SK-N-SH (cell line): ENCODE data around the gene F2R. TPM values are rescaled to one million over a fixed set of nuclear protein-coding genes. Genes with fewer than 3 reads are reported as not detected.

Experiments
- CTCF ChIA-PET: fragments of 300-600, 350-600 bp; formaldehyde crosslinking; extraction: SDS; loops from one replicate; lab custom pipeline; 2021; lab: Yijun Ruan, JAX
- POLR2A ChIA-PET: fragments of 350-600 bp; sonication (Branson Sonifier 250); formaldehyde crosslinking; extraction: SDS; loops from one replicate; lab custom pipeline; 2020; ENCODE audit warnings: antibody characterized with exemption, inconsistent platforms; lab: Yijun Ruan, JAX
- DNase-seq: peaks from one replicate; pipeline ENCODE4 v3.0.0; 2012
- H2AFZ ChIP-seq: fragments of 200-600 bp; sonication (generic); 2 replicates; pipeline ENCODE4 v1.8.1; 2016; ENCODE audit warnings: antibody characterized with exemption, mild to moderate bottlenecking, low read depth
- H3F3A ChIP-seq: fragments of 200-600 bp; sonication (generic); replicated peaks from 2 replicates; pipeline ENCODE3; 2016; ENCODE audit warnings: antibody characterized with exemption, mild to moderate bottlenecking; ENCODE audit not compliant: insufficient read depth
- H3K27ac ChIP-seq, 2 experiments: fragments of 200-500 bp in 1 of 2; fragments of 200-600 bp in 1 of 2; sonication (Bioruptor generic) in 1 of 2; sonication (generic), shearing (Covaris generic) in 1 of 2; 2 replicates each; pipeline versions ENCODE4 v1.5.1 to v1.6.1; 2014 to 2016; ENCODE audit warnings: low read depth in 2 of 2, inconsistent platforms in 1 of 2, low read length in 1 of 2, mild to moderate bottlenecking in 1 of 2, mixed read lengths in 1 of 2
- H3K27me3 ChIP-seq: fragments of 200-600 bp; sonication (generic), shearing (Covaris generic); 2 replicates; pipeline ENCODE4 v1.6.1; 2016; ENCODE audit warnings: mixed run types; ENCODE audit not compliant: insufficient read depth
- H3K36me3 ChIP-seq, 2 experiments: fragments of 200-500 bp in 1 of 2; fragments of 200-600 bp in 1 of 2; sonication (Bioruptor generic) in 1 of 2; sonication (generic) in 1 of 2; replicated peaks in 1 of 2; 2 replicates each; pipeline versions ENCODE3 to v1.5.1; 2014 to 2016; ENCODE audit warnings: low read length in 1 of 2, mild to moderate bottlenecking in 1 of 2; ENCODE audit not compliant: insufficient read depth in 2 of 2, control insufficient read depth in 1 of 2
- H3K4me1 ChIP-seq, 2 experiments: fragments of 200-500 bp in 1 of 2; fragments of 200-600 bp in 1 of 2; sonication (Bioruptor generic) in 1 of 2; sonication (generic), shearing (Covaris generic) in 1 of 2; 2 replicates each; pipeline versions ENCODE4 v1.5.1 to v1.6.1; 2014 to 2016; ENCODE audit warnings: low read depth in 1 of 2, low read length in 1 of 2, mixed run types in 1 of 2; ENCODE audit not compliant: insufficient read depth in 2 of 2, control insufficient read depth in 1 of 2
- H3K4me2 ChIP-seq: fragments of 200-600 bp; sonication (generic), shearing (Covaris generic); 2 replicates; pipeline ENCODE4 v1.6.1; 2017; ENCODE audit warnings: mixed run types
- H3K4me3 ChIP-seq, 2 experiments: fragments of 200-500 bp in 1 of 2; fragments of 200-600 bp in 1 of 2; sonication (Bioruptor generic) in 1 of 2; sonication (generic), shearing (Covaris generic) in 1 of 2; 2 replicates each; pipeline versions ENCODE4 v1.5.1 to v1.8.1; 2014 to 2016; ENCODE audit warnings: low read depth in 2 of 2, inconsistent platforms in 1 of 2, low read length in 1 of 2, mild to moderate bottlenecking in 1 of 2, mixed read lengths in 1 of 2, moderate library complexity in 1 of 2
- H3K79me2 ChIP-seq: fragments of 200-600 bp; sonication (generic); 2 replicates; pipeline ENCODE4 v1.8.1; 2017; ENCODE audit warnings: mild to moderate bottlenecking; ENCODE audit not compliant: insufficient read depth
- H3K9ac ChIP-seq: fragments of 200-600 bp; sonication (generic); 2 replicates; pipeline ENCODE4 v1.6.1; 2017; ENCODE audit warnings: mixed run types
- H3K9me2 ChIP-seq: fragments of 200-600 bp; sonication (generic); 2 replicates; pipeline ENCODE4 v1.6.1; 2017; ENCODE audit warnings: mixed run types
- H3K9me3 ChIP-seq: fragments of 200-600 bp; sonication (generic); 2 replicates; pipeline ENCODE4 v1.6.1; 2017; ENCODE audit warnings: mixed run types, mild to moderate bottlenecking, moderate library complexity
- H4K20me1 ChIP-seq: fragments of 200-600 bp; sonication (generic); 2 replicates; pipeline ENCODE4 v1.6.1; 2017; ENCODE audit warnings: mild to moderate bottlenecking, mixed run types; ENCODE audit not compliant: insufficient read depth
- EP300 ChIP-seq, 2 experiments: IDR thresholded peaks; 2 replicates each; pipeline versions ENCODE4 v1.4.0 to v1.6.1; 2012; ENCODE audit warnings: borderline replicate concordance in 1 of 2, low read depth in 1 of 2, low read length in 1 of 2
- EZH2phosphoT487 ChIP-seq: fragments of 200-600 bp; sonication (generic); IDR thresholded peaks from 2 replicates; pipeline ENCODE4 v1.6.1; 2017; ENCODE audit warnings: low read depth, mixed run types, mild to moderate bottlenecking, antibody characterized with exemption, moderate library complexity, borderline replicate concordance
- FOSL2 ChIP-seq: IDR thresholded peaks from 2 replicates; pipeline ENCODE4 v1.4.0; 2012; ENCODE audit warnings: low read depth, mild to moderate bottlenecking, moderate library complexity, borderline replicate concordance
- GATA2 ChIP-seq: sonication (generic); formaldehyde crosslinking; IDR thresholded peaks from 2 replicates; pipeline ENCODE4 v1.5.0; 2020; ENCODE audit warnings: mild to moderate bottlenecking, missing genetic modification reagents
- JUND ChIP-seq: IDR thresholded peaks from 2 replicates; pipeline ENCODE4 v1.4.0; 2012
- MEF2A ChIP-seq: IDR thresholded peaks from 2 replicates; pipeline ENCODE4 v1.4.0; 2012; ENCODE audit warnings: low read depth, borderline replicate concordance
- MXI1 ChIP-seq: IDR thresholded peaks from 2 replicates; pipeline ENCODE4 v1.6.1; 2012; ENCODE audit warnings: mild to moderate bottlenecking, low read depth, low read length, improper control_type of control experiment
- NFIC ChIP-seq: IDR thresholded peaks from 2 replicates; pipeline ENCODE4 v1.4.0; 2012; ENCODE audit warnings: borderline replicate concordance
- NRF1 ChIP-seq: IDR thresholded peaks from 2 replicates; pipeline ENCODE4 v1.6.1; 2012; ENCODE audit warnings: low read depth, mild to moderate bottlenecking, low read length
- PBX3 ChIP-seq: IDR thresholded peaks from 2 replicates; pipeline ENCODE4; 2012
- RAD21 ChIP-seq: IDR thresholded peaks from 2 replicates; pipeline ENCODE4 v1.6.1; 2012; ENCODE audit warnings: mild to moderate bottlenecking, low read length
- REST ChIP-seq: IDR thresholded peaks from 2 replicates; pipeline ENCODE4 v1.6.1; 2012; ENCODE audit warnings: mild to moderate bottlenecking, low read depth, low read length, moderate library complexity
- SIN3A ChIP-seq: IDR thresholded peaks from 2 replicates; pipeline ENCODE4 v1.6.1; 2012; ENCODE audit warnings: low read depth, mild to moderate bottlenecking, low read length, moderate library complexity, borderline replicate concordance
- TCF12 ChIP-seq: IDR thresholded peaks from 2 replicates; pipeline ENCODE4 v1.4.0; 2012
- polyA plus RNA-seq, 3 experiments: library from polyadenylated mRNA; depleted of rRNA; stranded (reverse); fragments of >200 nt; gene quantifications; 2 replicates each; pipeline ENCODE4 v1.2.3, GENCODE V29; 2012
- TF ChIP-seq, protein P1 (sequence below): IDR thresholded peaks from 2 replicates; pipeline ENCODE4 v1.4.0; 2012; ENCODE audit warnings: low read depth, borderline replicate concordance
- TF ChIP-seq, protein P2 (sequence below): fragments of 150-350 bp; IDR thresholded peaks from 2 replicates; pipeline ENCODE4 v1.6.1; 2017; ENCODE audit warnings: antibody characterized with exemption, low read length, low read depth, borderline replicate concordance

F2R gene
- polyA plus RNA-seq, 1 of the 3 experiments (the other 2 are of a cell fraction), result 212 TPM

DNA sequence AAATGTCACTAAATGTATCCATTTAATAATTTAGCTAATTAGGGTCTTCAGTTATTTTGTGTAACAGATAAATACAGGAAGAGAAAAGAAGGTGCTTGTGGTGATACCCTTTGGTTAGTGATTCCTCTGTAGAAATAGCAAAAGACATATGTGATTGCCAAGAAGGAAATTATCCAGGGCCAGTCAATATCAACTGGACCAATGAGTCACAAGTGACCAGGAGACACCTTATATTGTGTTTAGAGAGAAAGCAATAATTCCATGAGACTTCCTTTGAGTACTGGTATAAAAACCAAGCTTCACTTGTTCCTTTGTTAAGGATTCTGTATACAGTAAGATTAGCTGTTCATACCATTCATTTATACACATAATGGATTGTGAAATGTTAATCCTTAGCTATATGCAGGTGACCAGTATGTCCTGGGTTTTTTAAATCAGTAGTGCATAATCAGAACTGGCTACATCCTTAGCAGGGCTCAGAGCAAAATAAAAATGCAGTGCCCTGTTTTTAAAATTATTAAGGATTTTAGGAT, 11.7 kb upstream of the F2R start:
- CTCF ChIA-PET, result interaction anchor here (0.8 to 2.5 kb wide), 7 partner anchors 11 to 529 kb away, joined by 3 to 18 read pairs (median 3); partner anchors contain the start of gene F2R
- TF ChIP-seq, protein P1, sequence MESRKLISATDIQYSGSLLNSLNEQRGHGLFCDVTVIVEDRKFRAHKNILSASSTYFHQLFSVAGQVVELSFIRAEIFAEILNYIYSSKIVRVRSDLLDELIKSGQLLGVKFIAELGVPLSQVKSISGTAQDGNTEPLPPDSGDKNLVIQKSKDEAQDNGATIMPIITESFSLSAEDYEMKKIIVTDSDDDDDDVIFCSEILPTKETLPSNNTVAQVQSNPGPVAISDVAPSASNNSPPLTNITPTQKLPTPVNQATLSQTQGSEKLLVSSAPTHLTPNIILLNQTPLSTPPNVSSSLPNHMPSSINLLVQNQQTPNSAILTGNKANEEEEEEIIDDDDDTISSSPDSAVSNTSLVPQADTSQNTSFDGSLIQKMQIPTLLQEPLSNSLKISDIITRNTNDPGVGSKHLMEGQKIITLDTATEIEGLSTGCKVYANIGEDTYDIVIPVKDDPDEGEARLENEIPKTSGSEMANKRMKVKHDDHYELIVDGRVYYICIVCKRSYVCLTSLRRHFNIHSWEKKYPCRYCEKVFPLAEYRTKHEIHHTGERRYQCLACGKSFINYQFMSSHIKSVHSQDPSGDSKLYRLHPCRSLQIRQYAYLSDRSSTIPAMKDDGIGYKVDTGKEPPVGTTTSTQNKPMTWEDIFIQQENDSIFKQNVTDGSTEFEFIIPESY, result no peak
- TF ChIP-seq TCF12 (no peak), RAD21 (no peak), JUND (no peak), FOSL2 (no peak; the same call in 1 of the 2 replicates), MEF2A (no peak), SIN3A (no peak), NFIC (no peak), EZH2phosphoT487 (no peak), PBX3 (no peak), GATA2 (CRISPR knock-in tag) (no peak), REST (no peak), NRF1 (no peak), MXI1 (no peak), EP300 (IDR thresholded peaks at IDR 0.05; ENCODE audit: borderline replicate concordance in 1 of 2, low read depth in 1 of 2, low read length in 1 of 2) (no peak)
- TF ChIP-seq, protein P2, sequence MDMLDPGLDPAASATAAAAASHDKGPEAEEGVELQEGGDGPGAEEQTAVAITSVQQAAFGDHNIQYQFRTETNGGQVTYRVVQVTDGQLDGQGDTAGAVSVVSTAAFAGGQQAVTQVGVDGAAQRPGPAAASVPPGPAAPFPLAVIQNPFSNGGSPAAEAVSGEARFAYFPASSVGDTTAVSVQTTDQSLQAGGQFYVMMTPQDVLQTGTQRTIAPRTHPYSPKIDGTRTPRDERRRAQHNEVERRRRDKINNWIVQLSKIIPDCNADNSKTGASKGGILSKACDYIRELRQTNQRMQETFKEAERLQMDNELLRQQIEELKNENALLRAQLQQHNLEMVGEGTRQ, result no peak
- Histone ChIP-seq H2AFZ (no peak overlapping the region), H3K79me2 (no peaks in the 10 kb centered on the region), H3K9me2 (no peaks in the 10 kb centered on the region), H3K4me3 (no peak overlapping the region), H3K4me2 (no peak overlapping the region), H3K27me3 (no peaks in the 10 kb centered on the region), H3K9ac (no peak overlapping the region), H3F3A (peaks cover 5% of the 10 kb centered on the region), H3K27ac (no peak overlapping the region), H3K36me3 (no peaks in the 10 kb centered on the region), H3K4me1 (peaks cover 4 to 22% of the 10 kb centered on the region in 2 experiments; a peak in 3 of 4 replicates), H4K20me1 (no peaks in the 10 kb centered on the region), H3K9me3 (no peaks in the 10 kb centered on the region)
- no peak for DNase-seq
- POLR2A ChIA-PET, result interaction anchor here (0.8 kb wide), 1 partner anchor 35 kb away, joined by 3 read pairs; no protein-coding TSS in a partner anchor
